GM12865 (cell line): ENCODE results near the gene SNN.

ENCODE experiments used
- DNase-seq: peaks from one replicate; pipeline ENCODE4 v3.0.0; 2010; ENCODE audit warnings: low read depth
- H3K4me3 ChIP-seq: 2 replicates; pipeline ENCODE4 v1.5.1; 2011; ENCODE audit warnings: mild to moderate bottlenecking, low read depth, low read length, control low read depth
- CTCF ChIP-seq: IDR thresholded peaks from 2 replicates; pipeline ENCODE4 v1.5.1; 2011; ENCODE audit warnings: low read length, control low read depth, low read depth, inconsistent platforms; ENCODE audit not compliant: insufficient read depth; ENCODE audit errors: missing control alignments

SNN gene

GRCh38 chr16:11717811-11718210, 49.6 kb downstream of the SNN start:
- no peak for TF ChIP-seq CTCF
- H3K4me3 ChIP-seq, result no peak overlapping the region
- DNase-seq, result no peak

- no peak for DNase-seq
- TF ChIP-seq CTCF, result no peak
- no peak overlapping the region for H3K4me3 ChIP-seq
Observed at GRCh38 chr16:11719171-11719570, 50.9 kb downstream of the SNN start.

- DNase-seq, result no peak
- no peak for TF ChIP-seq CTCF
- H3K4me3 ChIP-seq, result no peak overlapping the region
Observed at GRCh38 chr16:11719762-11720161, 51.5 kb downstream of the SNN start.

GRCh38 chr16:11721781-11722467, 53.7 kb downstream of the SNN start:
- no peak overlapping the region for H3K4me3 ChIP-seq
- TF ChIP-seq CTCF, result no peak
- DNase-seq, result no peak

- no peak for DNase-seq
- no peak for TF ChIP-seq CTCF
Observed at GRCh38 chr16:11722468-11722808, 54.2 kb downstream of the SNN start.

GRCh38 chr16:11725457-11725856, 57.2 kb downstream of the SNN start:
- no peak for TF ChIP-seq CTCF
- no peak overlapping the region for H3K4me3 ChIP-seq
- no peak for DNase-seq

More at GRCh38 chr16:11722468-11722808, 54.2 kb downstream of the SNN start:
- no peak overlapping the region for H3K4me3 ChIP-seq

GRCh38 chr16:11726008-11726407, 57.8 kb downstream of the SNN start:
- no peak for DNase-seq
- no peak for TF ChIP-seq CTCF
- no peak overlapping the region for H3K4me3 ChIP-seq
